ENCODE measurements around the gene SAA4.
"Not testable (repeated sequence)": the region's sequence is repeated elsewhere in the genome, so short reads cannot be mapped to it uniquely, and the experiment has no call there.

GRCh38 chr11:18197738-18198137, 38.9 kb downstream of the SAA4 start:
- not testable (repeated sequence) for TF ChIP-seq CTCF, POLR2A (IDR thresholded peaks at IDR 0.05)
